H1 (cell line): ENCODE results near the gene KCNQ1. TPM values are rescaled to one million over a fixed set of nuclear protein-coding genes. Genes with fewer than 3 reads are reported as not detected.

ENCODE experiments used
- CTCF ChIA-PET: fragments of 300-600 bp; sonication (Branson Sonifier 250); formaldehyde crosslinking; loops from one replicate; lab custom pipeline; 2021; ENCODE audit not compliant: partially characterized antibody; lab: Charles Lee
- POLR2A ChIA-PET: fragments of 300-600 bp; sonication (Branson Sonifier 250); formaldehyde crosslinking; loops from one replicate; lab custom pipeline; 2021; ENCODE audit warnings: inconsistent platforms; ENCODE audit not compliant: partially characterized antibody; lab: Charles Lee
- DNase-seq, 2 experiments: peaks; one replicate each; pipeline versions ENCODE4 v3.0.0 to v3.0.0-alpha.2; 2010 to 2022; ENCODE audit warnings: low spot score in 2 of 2, low read depth in 1 of 2, mixed read lengths in 1 of 2
- FAIRE-seq: peaks from 2 replicates; lab custom pipeline; 2011; peaks lifted over from hg19 to GRCh38; lab: Jason Lieb, UNC
- H2AFZ ChIP-seq: 2 replicates; pipeline ENCODE4 v1.8.1; 2012; ENCODE audit warnings: low read length, inconsistent platforms
- H2AK5ac ChIP-seq: 2 replicates; pipeline ENCODE4 v1.6.1; 2013; ENCODE audit warnings: low read depth, low read length
- H2BK120ac ChIP-seq: replicated peaks from 2 replicates; pipeline ENCODE3; 2013; ENCODE audit warnings: low read depth, low read length, inconsistent platforms
- H2BK12ac ChIP-seq: 2 replicates; pipeline ENCODE4 v1.6.1; 2013; ENCODE audit warnings: low read depth, low read length
- H2BK15ac ChIP-seq: 2 replicates; pipeline ENCODE4 v1.6.1; 2013; ENCODE audit warnings: low read length
- H2BK20ac ChIP-seq: 2 replicates; pipeline ENCODE4 v1.6.1; 2013; ENCODE audit warnings: low read length
- H2BK5ac ChIP-seq: 2 replicates; pipeline ENCODE4 v1.6.1; 2013; ENCODE audit warnings: low read depth, low read length
- H3K14ac ChIP-seq: 2 replicates; pipeline ENCODE4 v1.6.1; 2013; ENCODE audit warnings: inconsistent platforms; ENCODE audit not compliant: insufficient read length
- H3K18ac ChIP-seq: 2 replicates; pipeline ENCODE4 v1.6.1; 2013; ENCODE audit warnings: low read length; ENCODE audit errors: extremely low read depth
- H3K23ac ChIP-seq: 2 replicates; pipeline ENCODE4 v1.6.1; 2013; ENCODE audit warnings: inconsistent platforms; ENCODE audit not compliant: insufficient read length
- H3K23me2 ChIP-seq: 2 replicates; pipeline ENCODE4 v1.6.1; 2013; ENCODE audit warnings: low read depth, low read length
- H3K27ac ChIP-seq: 2 replicates; pipeline ENCODE4 v1.6.1; 2011; ENCODE audit warnings: low read depth, low read length, inconsistent platforms
- H3K27me3 ChIP-seq, 4 experiments: replicated peaks in 1 of 4; 1 replicate in 1 of 4; 2 replicates in 3 of 4; pipeline versions ENCODE4 v1.6.1 to v1.8.1; 2011 to 2013; ENCODE audit warnings: low read length in 3 of 4, mild to moderate bottlenecking in 3 of 4, inconsistent platforms in 2 of 4, mixed read lengths in 2 of 4, moderate library complexity in 1 of 4; ENCODE audit not compliant: control insufficient read depth in 3 of 4, insufficient read depth in 3 of 4; ENCODE audit errors: extremely low read depth in 1 of 4
- H3K36me3 ChIP-seq, 4 experiments: 2 replicates each; pipeline versions ENCODE4 v1.6.1 to v1.8.1; 2011 to 2013; ENCODE audit warnings: mild to moderate bottlenecking in 4 of 4, low read length in 3 of 4, moderate library complexity in 2 of 4, control low read depth in 1 of 4, inconsistent platforms in 1 of 4; ENCODE audit not compliant: insufficient read depth in 4 of 4, control insufficient read depth in 2 of 4
- H3K4ac ChIP-seq: replicated peaks from 2 replicates; pipeline ENCODE3; 2013; ENCODE audit warnings: low read length, low read depth, mixed read lengths, inconsistent platforms; ENCODE audit not compliant: insufficient read length
- H3K4me1 ChIP-seq, 4 experiments: replicated peaks in 1 of 4; 1 replicate in 1 of 4; 2 replicates in 3 of 4; pipeline versions ENCODE4 v1.6.1 to v1.8.1; 2011 to 2013; ENCODE audit warnings: low read length in 3 of 4, inconsistent platforms in 2 of 4, mixed read lengths in 1 of 4; ENCODE audit not compliant: insufficient read depth in 4 of 4, control insufficient read depth in 3 of 4
- H3K4me2 ChIP-seq, 2 experiments: 2 replicates each; pipeline versions ENCODE4 v1.6.1 to v1.8.1; 2011 to 2013; ENCODE audit warnings: low read depth in 2 of 2, low read length in 2 of 2, control low read depth in 1 of 2, inconsistent platforms in 1 of 2, mild to moderate bottlenecking in 1 of 2; ENCODE audit not compliant: insufficient read depth in 1 of 2
- H3K4me3 ChIP-seq, 4 experiments: fragments of 200-600, 300-600 bp in 1 of 4; sonication (generic), shearing (Covaris generic), sonication (Bioruptor Twin) in 1 of 4; 2 replicates each; pipeline versions ENCODE4 v1.5.1 to v1.8.1; 2011 to 2016; ENCODE audit warnings: low read length in 4 of 4, low read depth in 3 of 4, control low read depth in 2 of 4, inconsistent platforms in 2 of 4, mild to moderate bottlenecking in 2 of 4, mixed read lengths in 1 of 4, moderate library complexity in 1 of 4; ENCODE audit not compliant: insufficient read depth in 2 of 4; ENCODE audit errors: extremely low read depth in 1 of 4
- H3K56ac ChIP-seq: replicated peaks from 2 replicates; pipeline ENCODE3; 2013; ENCODE audit warnings: low read depth, mild to moderate bottlenecking, mixed read lengths, low read length, inconsistent platforms; ENCODE audit not compliant: insufficient read length
- H3K79me1 ChIP-seq: 2 replicates; pipeline ENCODE4 v1.6.1; 2013; ENCODE audit warnings: low read depth, low read length, control low read depth
- H3K79me2 ChIP-seq, 2 experiments: 2 replicates each; pipeline versions ENCODE4 v1.6.1 to v1.8.1; 2012 to 2013; ENCODE audit warnings: low read length in 2 of 2, mild to moderate bottlenecking in 2 of 2, inconsistent platforms in 1 of 2; ENCODE audit not compliant: insufficient read depth in 2 of 2, control insufficient read depth in 1 of 2
- H3K9ac ChIP-seq, 4 experiments: replicated peaks in 1 of 4; 1 replicate in 1 of 4; 2 replicates in 3 of 4; pipeline versions ENCODE4 v1.6.1 to v1.8.1; 2011 to 2013; ENCODE audit warnings: low read depth in 3 of 4, low read length in 3 of 4, control low read depth in 2 of 4, mild to moderate bottlenecking in 2 of 4, moderate library complexity in 2 of 4, inconsistent platforms in 1 of 4; ENCODE audit errors: extremely low read depth in 1 of 4
- H3K9me3 ChIP-seq, 2 experiments: 2 replicates each; pipeline versions ENCODE4 v1.6.1 to v1.8.1; 2012 to 2013; ENCODE audit warnings: mild to moderate bottlenecking in 2 of 2, moderate library complexity in 2 of 2, control low read depth in 1 of 2, inconsistent platforms in 1 of 2, low read depth in 1 of 2, low read length in 1 of 2, mixed read lengths in 1 of 2; ENCODE audit not compliant: insufficient read depth in 2 of 2
- H4K20me1 ChIP-seq, 2 experiments: replicated peaks in 1 of 2; 2 replicates each; pipeline versions ENCODE3 to v1.8.1; 2011 to 2013; ENCODE audit warnings: inconsistent platforms in 2 of 2, low read length in 2 of 2, mild to moderate bottlenecking in 1 of 2; ENCODE audit not compliant: insufficient read depth in 2 of 2, control insufficient read depth in 1 of 2
- H4K5ac ChIP-seq: 2 replicates; pipeline ENCODE4 v1.6.1; 2013; ENCODE audit warnings: low read length, low read depth, mixed read lengths, inconsistent platforms; ENCODE audit not compliant: insufficient read length
- H4K8ac ChIP-seq: 2 replicates; pipeline ENCODE4 v1.8.0; 2013; ENCODE audit warnings: mild to moderate bottlenecking, moderate library complexity, low read length, inconsistent platforms; ENCODE audit not compliant: insufficient read depth; ENCODE audit errors: extremely low read depth
- H4K91ac ChIP-seq: replicated peaks from 2 replicates; pipeline ENCODE3; 2013; ENCODE audit warnings: low read length, mixed read lengths, inconsistent platforms; ENCODE audit not compliant: insufficient read length
- ATF3 ChIP-seq: IDR thresholded peaks from 2 replicates; pipeline ENCODE4 v1.6.1; 2011; ENCODE audit warnings: low read depth, mild to moderate bottlenecking, low read length; ENCODE audit not compliant: insufficient read depth
- BRCA1 ChIP-seq: IDR thresholded peaks from 2 replicates; pipeline ENCODE4 v1.6.1; 2012; ENCODE audit warnings: low read depth, low read length, improper control_type of control experiment
- CBX8 ChIP-seq: fragments of 300-800, 300-1000 bp; sonication (generic); IDR thresholded peaks from 2 replicates; pipeline ENCODE4 v1.7.1; 2016; ENCODE audit warnings: low read depth, low read length, borderline replicate concordance
- GTF2F1 ChIP-seq: IDR thresholded peaks from 2 replicates; pipeline ENCODE4 v1.6.1; 2012; ENCODE audit warnings: low read depth, low read length, improper control_type of control experiment, borderline replicate concordance
- SIN3A ChIP-seq, 2 experiments: IDR thresholded peaks in 1 of 2; conservative IDR thresholded peaks in 1 of 2; 2 replicates each; pipeline ENCODE4 v1.6.1; 2011 to 2012; ENCODE audit warnings: low read length in 2 of 2, improper control_type of control experiment in 1 of 2, low read depth in 1 of 2, mild to moderate bottlenecking in 1 of 2
- SRF ChIP-seq: IDR thresholded peaks from 2 replicates; pipeline ENCODE4 v1.6.1; 2011; ENCODE audit warnings: mild to moderate bottlenecking, low read depth, low read length, moderate library complexity
- TAF7 ChIP-seq: optimal IDR thresholded peaks from 2 replicates; pipeline ENCODE3; 2011; ENCODE audit warnings: low read depth, mild to moderate bottlenecking, inconsistent platforms, low read length, moderate library complexity, borderline replicate concordance
- TEAD4 ChIP-seq: IDR thresholded peaks from 2 replicates; pipeline ENCODE4 v1.6.1; 2012; ENCODE audit warnings: low read depth, low read length, inconsistent platforms, mixed read lengths
- WGBS, 2 experiments: shearing (Covaris generic) in 1 of 2; methylation state at CpG; one replicate each; pipeline versions ENCODE4 v1.1.6 to v1.1.7; 2013 to 2015; ENCODE audit warnings: low lambda C conversion rate in 2 of 2, mixed read lengths in 2 of 2, inconsistent platforms in 1 of 2, low coverage in 1 of 2, missing lambda C conversion rate in 1 of 2; ENCODE audit not compliant: insufficient replicate concordance in 2 of 2, insufficient coverage in 1 of 2, insufficient read length in 1 of 2; ENCODE audit errors: extremely low coverage in 1 of 2, missing lambda C conversion rate in 1 of 2; 5-methylcytosine and 5-hydroxymethylcytosine counted together
- polyA plus RNA-seq, 7 experiments: library from polyadenylated mRNA; depleted of rRNA in 3 of 7; stranded (reverse) in 5 of 7; unstranded in 2 of 7; fragments of >200 nt in 5 of 7; fragments of 200-250 nt in 2 of 7; gene quantifications; 1 replicate in 5 of 7; 2 replicates in 1 of 7; 4 replicates in 1 of 7; pipeline versions ENCODE4 v1.2.1 to v1.2.3, GENCODE V29; 2011 to 2013; ENCODE audit warnings: missing spikeins in 2 of 7, mixed read lengths in 2 of 7
- total RNA-seq: library from RNA; stranded (reverse); fragmentation: NEBNext Ultra II Directional; extraction: Animal tissue kit (Norgen Biotek cat#: 25700); gene quantifications from 2 replicates; pipeline ENCODE4 v1.2.1, GENCODE V29; 2021
- TF ChIP-seq, protein P1 (sequence below): IDR thresholded peaks from 2 replicates; pipeline ENCODE4 v1.6.1; 2012; ENCODE audit warnings: inconsistent platforms

The KCNQ1 gene
- total and polyA plus RNA-seq, 2 of the 8 experiments (the other 6 are each of a cell fraction or from before 2014, with no cell fraction given): 1.9 to 2.0 TPM

DNA sequence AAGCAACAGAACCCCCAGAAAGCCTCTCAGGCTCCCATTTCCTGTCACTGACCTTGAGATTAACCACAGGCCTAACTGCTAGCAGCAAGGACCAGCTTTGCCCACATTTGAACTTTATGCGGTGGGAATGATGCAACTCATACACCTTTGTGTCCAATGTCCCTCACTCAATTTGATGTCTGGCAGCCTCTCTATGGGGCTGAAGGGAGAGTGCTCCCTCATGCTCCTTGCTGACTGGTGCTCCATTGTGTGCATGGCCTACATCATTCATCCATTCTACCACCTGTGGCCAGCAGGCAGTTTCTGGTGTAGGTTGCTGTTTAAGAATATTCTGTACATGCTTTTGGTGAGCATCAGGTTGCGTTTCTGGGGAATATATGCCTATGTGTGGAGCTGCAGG, 223.1 kb downstream of the KCNQ1 start:
- Histone ChIP-seq H3K9ac (no peak overlapping the region), H4K5ac (no peak overlapping the region), H2AFZ (no peak overlapping the region), H3K23ac (no peak overlapping the region), H3K27me3 (peaks cover 0 to 15% (median 0%) of the 10 kb centered on the region in 4 experiments; a peak in 4 of 7 replicates), H3K9me3 (peaks cover 0 to 11% of the 10 kb centered on the region in 2 experiments; a peak in 1 of 4 replicates), H2BK20ac (no peak overlapping the region), H3K4ac (no peak overlapping the region), H4K20me1 (peaks cover 5 to 22% of the 10 kb centered on the region in 2 experiments), H3K4me2 (no peak overlapping the region), H2BK15ac (no peak overlapping the region), H3K18ac (no peak overlapping the region), H2BK120ac (no peak overlapping the region), H2BK12ac (no peak overlapping the region), H3K56ac (no peak overlapping the region), H4K8ac (no peak overlapping the region), H3K36me3 (peaks cover 0 to 4% (median 0%) of the 10 kb centered on the region in 4 experiments; a peak in 1 of 8 replicates), H3K4me3 (no peak overlapping the region), H3K23me2 (no peaks in the 10 kb centered on the region), H3K79me1 (no peaks in the 10 kb centered on the region), H2BK5ac (no peak overlapping the region), H3K14ac (no peak overlapping the region), H4K91ac (no peak overlapping the region), H2AK5ac (no peak overlapping the region), H3K4me1 (no peaks in the 10 kb centered on the region), H3K27ac (no peak overlapping the region), H3K79me2 (no peaks in the 10 kb centered on the region; a peak in 1 of 4 replicates)
- TF ChIP-seq CBX8 (no peak), TAF7 (no peak), SIN3A (conservative IDR thresholded peaks at IDR 0.05 in 1 of 2, IDR thresholded peaks at IDR 0.05 in 1 of 2; ENCODE audit: low read depth in 1 of 2, low read length in 2 of 2) (no peak), TEAD4 (no peak), SRF (no peak), GTF2F1 (no peak), ATF3 (no peak), BRCA1 (no peak)
- TF ChIP-seq, protein P1, sequence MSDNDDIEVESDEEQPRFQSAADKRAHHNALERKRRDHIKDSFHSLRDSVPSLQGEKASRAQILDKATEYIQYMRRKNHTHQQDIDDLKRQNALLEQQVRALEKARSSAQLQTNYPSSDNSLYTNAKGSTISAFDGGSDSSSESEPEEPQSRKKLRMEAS: no peak
- 94% methylated on average over 2 of the region's 2 CpGs; no CpG with 5 or more reads in 1 of the 2 experiments for WGBS, 2 experiments
- no peak for FAIRE-seq
- ChIA-PET POLR2A (interaction anchor here (0.9 kb wide), 1 partner anchor 40 kb away, joined by 3 read pairs; no protein-coding TSS in a partner anchor), CTCF (no interaction called here)
- DNase-seq: no peak
